Stimulated activated CD4-positive, alpha-beta T cell treated with anti-CD3 and anti-CD28 coated beads, Interleukin-4, amount 100 ng/mL, for 4 hours (primary cell): ENCODE results near the gene CABLES2.
A peak's percentile ranks its signal among the peaks of the same experiment; 100 is the strongest.

Source experiments
- DNase-seq, 2 experiments: peaks; one replicate each; pipeline ENCODE4 v3.0.0-alpha.2; 2020

Gene CABLES2

GRCh38 chr20:62407221-62407992, at the start of gene CABLES2:
TSS of gene CABLES2 (minus strand) at chr20:62407285. CDS start at chr20:62407276, 9 bp downstream.
- peak; percentile 88 to 91 for DNase-seq

GRCh38 chr20:62455929-62456328, 48.8 kb upstream of the CABLES2 start:
- no peak for DNase-seq

GRCh38 chr20:62454904-62455636, 48.0 kb upstream of the CABLES2 start:
- no peak for DNase-seq

GRCh38 chr20:62453186-62453808, 46.2 kb upstream of the CABLES2 start:
- DNase-seq = no peak

GRCh38 chr20:62452475-62453095, 45.5 kb upstream of the CABLES2 start:
- no peak for DNase-seq

- DNase-seq = no peak
These were observed 44.9 kb upstream of the CABLES2 start for GRCh38 chr20:62451970-62452369.

GRCh38 chr20:62451156-62451767, 44.2 kb upstream of the CABLES2 start:
- no peak for DNase-seq

GRCh38 chr20:62449951-62450691, 43.0 kb upstream of the CABLES2 start:
- no peak for DNase-seq

GRCh38 chr20:62448788-62449187, 41.7 kb upstream of the CABLES2 start:
- no peak for DNase-seq

- DNase-seq = no peak
These were observed 41.0 kb upstream of the CABLES2 start for GRCh38 chr20:62448038-62448437.

GRCh38 chr20:62446888-62447869, 40.1 kb upstream of the CABLES2 start:
- DNase-seq = no peak

GRCh38 chr20:62446481-62446880, 39.4 kb upstream of the CABLES2 start:
- DNase-seq = no peak

GRCh38 chr20:62445553-62446340, 38.7 kb upstream of the CABLES2 start:
- no peak for DNase-seq

GRCh38 chr20:62444286-62444685, 37.2 kb upstream of the CABLES2 start:
- no peak for DNase-seq

- DNase-seq = no peak
These were observed 35.0 kb upstream of the CABLES2 start for GRCh38 chr20:62441987-62442539.

GRCh38 chr20:62439218-62439617, 32.1 kb upstream of the CABLES2 start:
- no peak for DNase-seq

- no peak for DNase-seq
These were observed 30.8 kb upstream of the CABLES2 start for GRCh38 chr20:62437927-62438326.

- no peak for DNase-seq
These were observed 30.4 kb upstream of the CABLES2 start for GRCh38 chr20:62437496-62437895.

GRCh38 chr20:62436692-62437091, 29.6 kb upstream of the CABLES2 start:
- DNase-seq = no peak
